ENCODE measurements around the gene MAML3.

Gene MAML3

GRCh38 chr4:140096483-140096861, 57.5 kb downstream of the MAML3 start:
- Mint-ChIP-seq H3K36me3 (ENCODE audit: low read depth) (no peaks in the 10 kb centered on the region), H3K27me3 (no peaks in the 10 kb centered on the region), H3K27ac (peak overlapping the region; percentile 92), H3K4me1 (ENCODE audit: low read depth) (peaks cover 85% of the 10 kb centered on the region), H3K9me3 (no peaks in the 10 kb centered on the region), H3K4me3 (no peak overlapping the region)
- intact Hi-C loops (cut with micrococcal nuclease), result no loop called here

DNA sequence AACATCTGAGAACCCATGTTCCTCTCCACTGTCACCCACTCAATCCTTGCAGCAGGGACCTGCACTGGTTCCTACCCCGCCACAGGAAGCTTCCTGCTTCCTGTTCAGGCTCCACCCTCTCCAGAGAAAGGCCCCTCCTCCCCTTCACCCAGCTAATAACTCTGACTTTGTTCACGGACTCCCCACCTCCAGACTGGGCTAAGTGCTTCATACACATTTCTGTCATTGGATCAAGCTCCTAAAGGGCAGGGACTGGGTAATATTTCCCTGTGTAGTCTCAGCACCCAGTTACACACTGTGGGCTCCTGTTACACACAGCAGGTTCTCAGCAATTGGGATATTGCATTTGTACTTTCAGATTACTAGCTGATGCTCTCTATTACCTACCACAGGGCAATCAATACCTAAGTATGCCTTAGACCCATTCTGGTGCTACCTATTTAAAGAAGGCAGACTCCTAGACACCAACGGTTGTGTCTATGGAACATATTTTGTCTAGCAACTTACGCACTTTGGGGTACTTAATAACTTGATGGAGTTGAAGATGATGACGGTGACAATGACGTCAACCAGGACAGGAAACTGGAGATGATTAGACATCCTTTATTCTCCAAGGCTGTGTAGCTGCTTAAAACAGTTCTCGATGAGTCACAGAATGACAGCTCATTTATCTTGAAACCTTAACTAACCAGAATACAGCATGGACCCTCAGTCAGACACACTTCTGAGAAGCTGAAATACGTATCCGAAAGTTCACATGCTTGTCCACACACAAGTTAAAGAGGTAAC, 58.1 kb downstream of the MAML3 start:
- intact Hi-C loops (cut with micrococcal nuclease), result loop anchor here (2.0 kb wide), 1 partner anchor 55 kb away; no protein-coding TSS in a partner anchor
- Mint-ChIP-seq H3K9me3 (no peaks in the 10 kb centered on the region), H3K4me1 (ENCODE audit: low read depth) (peaks cover 88% of the 10 kb centered on the region), H3K36me3 (ENCODE audit: low read depth) (no peaks in the 10 kb centered on the region), H3K27me3 (no peaks in the 10 kb centered on the region), H3K4me3 (peak overlapping the region; percentile 72), H3K27ac (peak overlapping the region; percentile 92)

DNA sequence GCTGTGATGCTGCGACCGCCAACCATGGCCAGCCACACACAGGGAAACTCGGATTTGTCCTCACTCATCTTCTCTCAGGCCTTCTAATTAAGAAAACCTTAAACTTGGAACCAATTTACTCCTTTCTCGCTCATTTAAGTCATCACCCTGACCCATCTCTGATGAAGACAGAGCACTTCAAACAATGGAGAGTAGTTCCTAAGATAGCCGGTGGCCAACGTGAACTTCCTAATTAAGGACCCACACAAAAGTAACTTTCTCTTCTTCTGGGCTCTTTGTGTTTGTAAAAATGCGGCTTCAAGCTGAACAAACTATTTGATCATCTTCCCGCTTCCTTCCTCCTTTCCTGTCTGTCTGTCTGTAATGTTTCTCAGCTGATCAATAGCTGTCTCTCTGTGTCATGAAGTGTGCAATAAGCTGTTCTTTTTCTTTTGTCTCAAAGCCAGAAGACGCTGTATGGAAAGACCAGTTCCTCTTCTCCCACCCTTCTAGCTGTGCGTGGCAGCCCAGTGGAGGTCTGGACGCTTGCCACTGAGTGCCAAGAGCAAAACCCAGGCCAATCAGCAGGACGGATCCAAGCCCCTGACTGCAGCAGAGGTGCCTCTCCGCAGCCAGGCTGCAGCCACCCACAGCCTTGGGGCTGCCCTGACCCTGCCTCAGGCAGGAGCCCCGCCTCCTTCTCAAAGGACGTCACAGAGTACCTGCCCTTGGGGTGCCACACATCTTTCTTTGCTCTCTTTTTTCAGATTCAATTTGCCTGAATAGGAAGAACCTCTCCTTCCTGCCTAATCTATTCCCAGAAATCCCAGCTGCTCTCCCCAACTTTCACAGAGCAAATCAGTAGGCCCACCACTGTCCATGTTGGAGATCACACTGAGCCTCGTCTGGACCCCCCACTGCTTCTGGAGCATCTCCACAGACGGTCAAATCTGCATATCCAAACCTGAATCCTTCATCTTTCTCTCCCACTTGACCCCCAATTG, 59.3 kb downstream of the MAML3 start:
- Mint-ChIP-seq H3K4me3 (peak overlapping the region; percentile 72), H3K27me3 (no peaks in the 10 kb centered on the region), H3K4me1 (ENCODE audit: low read depth) (peaks cover 83% of the 10 kb centered on the region), H3K36me3 (ENCODE audit: low read depth) (no peaks in the 10 kb centered on the region), H3K27ac (peak overlapping the region; percentile 92), H3K9me3 (no peaks in the 10 kb centered on the region)
- intact Hi-C loops (cut with micrococcal nuclease), result loop anchor here (2.0 kb wide), 1 partner anchor 56 kb away; no protein-coding TSS in a partner anchor

GRCh38 chr4:140092094-140092851, 61.7 kb downstream of the MAML3 start:
- Mint-ChIP-seq H3K36me3 (ENCODE audit: low read depth) (no peaks in the 10 kb centered on the region), H3K9me3 (no peaks in the 10 kb centered on the region), H3K27ac (peak overlapping the region; percentile 92), H3K27me3 (no peaks in the 10 kb centered on the region), H3K4me1 (ENCODE audit: low read depth) (peaks cover 77% of the 10 kb centered on the region), H3K4me3 (peak overlapping the region; percentile 75)
- intact Hi-C loops (cut with micrococcal nuclease), result no loop called here

GRCh38 chr4:140091305-140091704, 62.7 kb downstream of the MAML3 start:
- no peaks in the 10 kb centered on the region for H3K27me3 Mint-ChIP-seq
- peaks cover 67% of the 10 kb centered on the region for H3K4me1 Mint-ChIP-seq (ENCODE audit: low read depth)
- peak overlapping the region; percentile 81 for H3K27ac Mint-ChIP-seq
- H3K9me3 Mint-ChIP-seq, result no peaks in the 10 kb centered on the region
- H3K36me3 Mint-ChIP-seq (ENCODE audit: low read depth), result no peaks in the 10 kb centered on the region
- intact Hi-C loops (cut with micrococcal nuclease), result no loop called here
- no peak overlapping the region for H3K4me3 Mint-ChIP-seq

DNA sequence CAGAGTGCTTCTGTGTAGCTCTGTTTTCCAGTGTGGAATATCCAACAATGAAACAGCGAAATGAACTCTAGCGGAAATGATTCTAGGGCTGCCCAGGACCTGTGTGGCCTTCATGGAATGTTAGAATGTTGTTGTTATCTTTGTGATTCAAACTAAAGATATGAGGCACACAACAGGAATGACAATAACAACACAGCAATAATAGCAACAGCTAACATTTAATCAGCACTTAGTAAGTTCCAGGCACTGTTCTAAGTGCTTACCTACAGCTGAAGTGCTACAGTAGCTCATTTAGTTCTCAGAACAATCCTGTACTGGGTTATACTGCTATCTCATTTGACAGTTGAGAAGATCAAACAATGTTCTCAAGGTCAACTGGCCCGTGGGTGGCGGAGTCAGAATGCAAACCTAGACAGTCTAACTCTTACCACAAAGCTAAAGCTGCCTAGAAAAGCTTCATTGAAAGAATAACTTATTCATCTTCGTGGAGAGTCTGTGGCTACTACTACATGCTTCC, 63.7 kb downstream of the MAML3 start:
- Mint-ChIP-seq H3K36me3 (ENCODE audit: low read depth) (no peaks in the 10 kb centered on the region), H3K4me1 (ENCODE audit: low read depth) (peaks cover 57% of the 10 kb centered on the region), H3K27ac (peak overlapping the region; percentile 81), H3K27me3 (no peaks in the 10 kb centered on the region), H3K4me3 (no peak overlapping the region), H3K9me3 (no peaks in the 10 kb centered on the region)
- intact Hi-C loops (cut with micrococcal nuclease), result no loop called here

DNA sequence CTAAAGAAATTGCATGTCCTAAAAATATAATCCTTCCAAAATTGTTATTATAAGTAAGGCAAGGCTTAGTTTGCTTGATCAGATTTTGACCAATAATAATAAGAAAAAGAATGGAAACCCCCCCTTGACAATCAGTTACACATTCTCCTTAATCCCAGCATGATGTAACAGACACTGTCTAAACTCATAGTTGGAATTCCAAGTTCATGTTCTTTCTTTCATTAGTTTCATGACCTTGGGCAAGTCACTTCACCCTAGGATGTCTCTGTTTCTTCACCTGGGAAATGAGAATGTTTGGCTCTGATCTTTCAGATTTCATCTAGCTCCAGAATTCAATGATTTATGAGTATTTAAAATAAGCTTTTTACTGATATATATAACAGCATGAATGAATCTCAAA, 64.8 kb downstream of the MAML3 start:
- intact Hi-C loops (cut with micrococcal nuclease), result loop anchor here (5.0 kb wide), 1 partner anchor 37 kb away; no protein-coding TSS in a partner anchor
- Mint-ChIP-seq H3K9me3 (no peaks in the 10 kb centered on the region), H3K4me1 (ENCODE audit: low read depth) (peaks cover 46% of the 10 kb centered on the region), H3K27me3 (no peaks in the 10 kb centered on the region), H3K36me3 (ENCODE audit: low read depth) (no peaks in the 10 kb centered on the region), H3K4me3 (no peak overlapping the region), H3K27ac (no peak overlapping the region)

GRCh38 chr4:140088323-140088967, 65.5 kb downstream of the MAML3 start:
- no peaks in the 10 kb centered on the region for H3K9me3 Mint-ChIP-seq
- peaks cover 44% of the 10 kb centered on the region for H3K4me1 Mint-ChIP-seq (ENCODE audit: low read depth)
- no peak overlapping the region for H3K4me3 Mint-ChIP-seq
- H3K27me3 Mint-ChIP-seq, result no peaks in the 10 kb centered on the region
- H3K27ac Mint-ChIP-seq, result peak overlapping the region; percentile 26
- intact Hi-C loops (cut with micrococcal nuclease), result loop anchor here (5.0 kb wide), 1 partner anchor 36 kb away; no protein-coding TSS in a partner anchor
- no peaks in the 10 kb centered on the region for H3K36me3 Mint-ChIP-seq (ENCODE audit: low read depth)

DNA sequence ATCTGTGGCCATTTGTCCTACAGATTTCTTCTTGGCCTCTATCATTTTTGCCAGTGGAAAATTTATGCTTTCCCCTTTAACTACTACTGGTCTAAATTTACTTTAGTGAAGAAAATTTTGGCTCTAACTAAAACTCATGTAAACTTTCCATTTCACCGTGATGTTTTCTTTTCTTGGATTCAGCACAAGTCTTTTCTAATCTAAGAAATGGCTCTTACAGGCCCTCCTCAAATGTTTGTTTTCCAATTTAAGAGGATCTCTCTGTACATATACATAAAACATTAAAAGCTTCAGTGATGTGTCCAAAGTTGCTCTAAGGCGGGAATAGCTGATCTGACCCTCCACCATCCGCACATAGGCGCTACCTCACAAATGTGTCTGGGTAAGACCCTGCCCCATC, 68.1 kb downstream of the MAML3 start:
- Mint-ChIP-seq H3K27me3 (no peaks in the 10 kb centered on the region), H3K4me3 (no peak overlapping the region), H3K4me1 (ENCODE audit: low read depth) (peaks cover 48% of the 10 kb centered on the region), H3K9me3 (no peaks in the 10 kb centered on the region), H3K27ac (no peak overlapping the region), H3K36me3 (ENCODE audit: low read depth) (no peaks in the 10 kb centered on the region)
- intact Hi-C loops (cut with micrococcal nuclease), result loop anchor here (5.0 kb wide), 1 partner anchor 34 kb away; no protein-coding TSS in a partner anchor

DNA sequence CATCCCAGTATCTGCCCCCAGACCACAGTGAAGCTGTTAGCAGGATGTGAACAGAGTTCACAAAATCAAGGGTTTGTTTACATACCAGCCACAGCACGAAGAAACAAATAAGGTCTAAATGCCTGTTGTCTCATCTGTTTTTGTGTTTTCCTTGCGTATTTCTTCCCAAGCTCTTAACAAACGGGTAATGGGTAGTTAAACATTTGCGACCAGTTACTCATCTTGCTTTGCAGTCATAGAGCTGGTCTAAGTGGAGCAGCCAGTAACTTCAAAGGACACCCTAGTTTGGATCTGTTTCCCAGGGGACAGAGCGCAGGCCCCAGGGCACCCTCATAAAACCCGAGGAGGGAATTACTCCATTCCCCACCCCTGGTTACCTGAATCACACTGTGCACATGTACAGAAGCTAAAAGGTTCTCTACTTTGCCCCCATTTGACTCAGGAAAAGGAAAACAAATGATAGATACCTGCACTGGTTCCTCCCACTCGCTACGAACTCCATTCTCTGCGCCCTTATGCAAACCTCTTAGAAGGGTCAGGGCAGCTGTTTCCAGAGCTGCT, 68.8 kb downstream of the MAML3 start:
- Mint-ChIP-seq H3K4me1 (ENCODE audit: low read depth) (peaks cover 44% of the 10 kb centered on the region), H3K9me3 (no peaks in the 10 kb centered on the region), H3K36me3 (ENCODE audit: low read depth) (no peaks in the 10 kb centered on the region), H3K4me3 (no peak overlapping the region), H3K27me3 (no peaks in the 10 kb centered on the region), H3K27ac (no peak overlapping the region)
- intact Hi-C loops (cut with micrococcal nuclease), result loop anchor here (5.0 kb wide), 1 partner anchor 33 kb away; no protein-coding TSS in a partner anchor

- Mint-ChIP-seq H3K9me3 (no peaks in the 10 kb centered on the region), H3K27me3 (no peaks in the 10 kb centered on the region), H3K36me3 (ENCODE audit: low read depth) (no peaks in the 10 kb centered on the region), H3K4me1 (ENCODE audit: low read depth) (peaks cover 40% of the 10 kb centered on the region), H3K27ac (no peak overlapping the region), H3K4me3 (no peak overlapping the region)
- intact Hi-C loops (cut with micrococcal nuclease), result no loop called here
Observed at GRCh38 chr4:140084385-140084784, 69.6 kb downstream of the MAML3 start.

DNA sequence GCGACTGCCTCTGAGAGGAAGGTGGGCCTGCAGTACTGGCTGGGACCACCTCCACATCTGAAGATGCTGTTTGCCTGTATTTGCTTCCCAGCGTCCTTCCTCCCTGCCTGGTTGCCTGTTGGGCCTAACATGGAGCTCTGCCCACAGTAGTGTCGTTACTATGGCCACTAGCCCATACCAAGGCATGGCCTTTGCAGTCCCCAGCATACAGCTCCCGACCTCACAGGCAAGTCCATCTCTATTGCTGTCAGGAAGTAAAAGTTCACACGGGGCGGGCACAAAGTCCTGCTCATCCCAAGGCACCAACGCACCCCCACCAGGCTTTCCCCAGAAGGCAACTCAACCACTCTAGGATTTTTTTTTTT, 71.6 kb downstream of the MAML3 start:
- Mint-ChIP-seq H3K4me1 (ENCODE audit: low read depth) (peaks cover 32% of the 10 kb centered on the region), H3K4me3 (peak overlapping the region; percentile 5), H3K27ac (no peak overlapping the region), H3K36me3 (ENCODE audit: low read depth) (no peaks in the 10 kb centered on the region), H3K9me3 (no peaks in the 10 kb centered on the region), H3K27me3 (no peaks in the 10 kb centered on the region)
- intact Hi-C loops (cut with micrococcal nuclease), result no loop called here
